ENCODE results near the gene PRICKLE2.

The PRICKLE2 gene

DNA sequence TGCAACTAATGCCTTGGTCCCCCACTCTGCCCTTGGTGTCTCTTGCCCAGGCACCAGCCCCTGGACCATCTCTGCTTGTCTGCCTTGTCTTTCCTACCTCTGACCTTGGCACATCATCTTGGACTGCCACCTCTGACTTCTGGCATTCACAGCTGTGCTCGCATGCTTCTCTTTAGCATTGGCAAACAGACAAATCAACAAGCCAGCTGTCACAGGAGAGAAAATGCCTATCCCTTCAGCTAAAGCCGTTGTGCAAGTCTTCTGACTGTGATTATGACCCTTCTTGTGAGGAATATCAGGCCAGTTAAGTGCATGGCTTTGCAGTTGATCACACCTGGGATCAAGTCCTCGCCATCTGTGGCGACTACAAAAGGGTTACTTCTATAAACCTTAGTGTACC is 84.6 kb downstream of the PRICKLE2 start:
- Histone ChIP-seq H3K4me3 (ENCODE audit: low read length) (no peak overlapping the region), H3K27me3 (ENCODE audit: control insufficient read depth, insufficient read depth, low read length) (no peaks in the 10 kb centered on the region), H3K36me3 (ENCODE audit: control insufficient read depth, insufficient read depth, low read length) (no peaks in the 10 kb centered on the region), H3K4me1 (ENCODE audit: control insufficient read depth, insufficient read depth, low read length) (peaks cover 14% of the 10 kb centered on the region), H3K27ac (ENCODE audit: low read depth, low read length) (no peak overlapping the region), H3K9ac (ENCODE audit: low read length) (no peak overlapping the region)

DNA sequence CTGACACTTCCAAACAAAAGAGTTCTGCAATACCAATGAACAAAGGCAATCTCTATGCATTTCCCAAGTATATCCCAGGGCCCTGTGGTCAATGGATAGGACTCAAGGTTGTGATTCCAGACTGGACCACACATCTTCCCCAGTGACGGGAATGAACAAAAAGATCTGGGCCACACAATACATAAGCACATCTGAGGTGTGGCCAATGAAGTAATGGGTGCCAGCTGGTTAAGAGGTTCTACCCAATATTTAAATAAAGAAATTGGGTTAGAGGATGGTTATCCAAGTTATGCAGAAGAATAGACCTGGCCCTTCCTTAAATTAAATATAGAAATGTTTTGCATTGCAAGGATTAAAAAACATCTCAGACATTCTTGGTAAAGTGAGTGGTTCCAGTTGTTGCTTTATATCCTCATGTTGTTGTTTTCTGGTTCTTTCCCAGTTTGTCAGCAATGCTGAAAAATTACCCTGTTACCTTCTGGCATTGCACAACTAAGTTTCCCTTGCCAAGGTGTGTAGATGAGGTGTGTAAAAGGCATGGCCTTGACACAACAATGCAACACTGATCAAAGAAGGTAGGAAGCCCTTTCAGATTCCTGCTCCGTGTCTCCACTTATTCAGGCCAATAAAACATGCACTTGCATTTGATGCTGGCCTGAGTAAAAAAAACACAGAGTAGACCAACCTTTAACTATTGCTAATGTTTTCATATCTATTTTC is 86.5 kb downstream of the PRICKLE2 start:
- Histone ChIP-seq H3K4me1 (ENCODE audit: control insufficient read depth, insufficient read depth, low read length) (peaks cover 10% of the 10 kb centered on the region), H3K27me3 (ENCODE audit: control insufficient read depth, insufficient read depth, low read length) (no peaks in the 10 kb centered on the region), H3K9ac (ENCODE audit: low read length) (no peak overlapping the region), H3K27ac (ENCODE audit: low read depth, low read length) (no peak overlapping the region), H3K4me3 (ENCODE audit: low read length) (no peak overlapping the region), H3K36me3 (ENCODE audit: control insufficient read depth, insufficient read depth, low read length) (no peaks in the 10 kb centered on the region)

DNA sequence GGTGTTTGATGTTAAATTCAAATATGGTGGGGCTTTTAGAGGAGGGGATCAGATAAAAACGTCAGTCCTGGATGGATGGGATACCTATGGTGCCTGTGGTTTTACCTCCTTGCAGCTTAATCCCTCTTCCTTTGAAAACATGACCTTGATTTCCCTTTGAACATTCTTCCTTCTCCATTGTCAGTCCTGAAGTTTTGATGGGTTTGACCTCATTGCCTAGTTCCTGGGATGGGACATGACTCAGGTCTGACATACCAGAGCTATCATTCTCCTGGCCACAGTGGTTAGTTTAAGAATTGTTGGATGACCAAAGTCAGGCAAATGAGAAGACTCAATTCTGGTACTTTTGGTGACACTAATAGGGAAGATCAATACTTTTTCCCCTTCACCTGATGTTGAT is 87.2 kb downstream of the PRICKLE2 start:
- peaks cover 16% of the 10 kb centered on the region for H3K4me1 ChIP-seq (ENCODE audit: control insufficient read depth, insufficient read depth, low read length)
- no peak overlapping the region for H3K9ac ChIP-seq (ENCODE audit: low read length)
- H3K27ac ChIP-seq (ENCODE audit: low read depth, low read length): no peak overlapping the region
- no peak overlapping the region for H3K4me3 ChIP-seq (ENCODE audit: low read length)
- no peaks in the 10 kb centered on the region for H3K27me3 ChIP-seq (ENCODE audit: control insufficient read depth, insufficient read depth, low read length)
- no peaks in the 10 kb centered on the region for H3K36me3 ChIP-seq (ENCODE audit: control insufficient read depth, insufficient read depth, low read length)

DNA sequence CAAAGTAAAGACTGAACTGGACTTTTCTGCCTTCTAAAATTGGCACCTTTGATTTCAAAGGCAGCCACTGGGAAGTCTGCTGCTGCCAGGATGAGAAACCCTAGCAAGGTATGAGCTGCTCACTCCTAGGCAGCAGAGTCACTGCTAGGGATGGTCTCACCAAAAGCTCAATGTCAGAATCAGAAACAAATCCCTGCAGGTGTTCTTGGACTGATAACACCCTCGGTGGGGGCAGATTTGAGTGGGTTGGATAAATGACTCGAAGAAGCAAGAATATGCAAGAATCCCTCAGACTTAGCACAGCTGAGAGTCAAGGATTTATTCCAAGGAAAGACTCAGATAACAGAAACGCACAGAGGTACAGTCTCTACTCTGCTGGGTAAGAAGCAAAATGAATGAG is 90.4 kb downstream of the PRICKLE2 start:
- Histone ChIP-seq H3K27ac (ENCODE audit: low read depth, low read length) (no peak overlapping the region), H3K4me3 (ENCODE audit: low read length) (no peak overlapping the region), H3K4me1 (ENCODE audit: control insufficient read depth, insufficient read depth, low read length) (peaks cover 23% of the 10 kb centered on the region), H3K9ac (ENCODE audit: low read length) (no peak overlapping the region), H3K27me3 (ENCODE audit: control insufficient read depth, insufficient read depth, low read length) (no peaks in the 10 kb centered on the region), H3K36me3 (ENCODE audit: control insufficient read depth, insufficient read depth, low read length) (no peaks in the 10 kb centered on the region)

DNA sequence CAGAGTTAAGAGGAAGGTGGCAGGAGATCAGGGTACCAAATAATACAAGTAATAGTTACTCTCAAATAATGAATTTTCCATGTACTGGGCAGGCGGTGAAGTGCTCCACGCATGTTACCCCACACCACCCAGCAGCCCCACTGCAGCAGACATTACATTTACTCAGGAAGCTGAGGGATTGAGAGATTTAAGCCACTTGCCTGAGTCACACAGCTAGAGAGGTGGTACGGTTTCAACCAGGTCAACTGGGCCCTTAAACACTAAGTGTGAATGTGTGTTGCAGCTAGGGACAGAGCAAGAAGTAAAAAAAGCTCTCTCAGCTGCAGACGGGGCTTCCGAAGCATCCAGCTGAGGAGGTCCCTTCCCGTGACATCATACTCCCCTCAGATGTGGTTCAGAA is 91.3 kb downstream of the PRICKLE2 start:
- peaks cover 23% of the 10 kb centered on the region for H3K4me1 ChIP-seq (ENCODE audit: control insufficient read depth, insufficient read depth, low read length)
- no peak overlapping the region for H3K9ac ChIP-seq (ENCODE audit: low read length)
- H3K27me3 ChIP-seq (ENCODE audit: control insufficient read depth, insufficient read depth, low read length): no peaks in the 10 kb centered on the region
- H3K27ac ChIP-seq (ENCODE audit: low read depth, low read length): peak overlapping the region; percentile 18
- H3K36me3 ChIP-seq (ENCODE audit: control insufficient read depth, insufficient read depth, low read length): no peaks in the 10 kb centered on the region
- H3K4me3 ChIP-seq (ENCODE audit: low read length): no peak overlapping the region

DNA sequence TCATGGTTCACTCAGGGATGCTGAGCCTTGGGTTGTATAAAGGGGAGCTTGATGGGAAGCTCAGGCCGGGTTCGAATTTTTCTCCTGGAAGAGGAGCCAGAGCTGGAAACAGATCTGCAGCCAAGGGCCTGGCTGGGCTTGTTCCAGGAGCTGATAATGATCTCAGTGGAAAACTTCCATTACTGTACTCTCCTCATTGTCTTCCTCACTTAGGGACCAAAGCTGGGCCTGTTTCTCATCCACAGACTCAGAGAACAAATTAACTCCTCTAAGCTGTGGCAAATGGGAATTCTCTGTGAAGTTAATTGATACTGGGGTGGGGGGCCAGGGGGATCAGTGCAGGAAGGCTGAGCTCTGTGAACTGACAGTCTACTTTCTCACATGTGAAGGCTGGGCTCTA is 92.0 kb downstream of the PRICKLE2 start:
- H3K27me3 ChIP-seq (ENCODE audit: control insufficient read depth, insufficient read depth, low read length): no peaks in the 10 kb centered on the region
- H3K27ac ChIP-seq (ENCODE audit: low read depth, low read length): peak overlapping the region; percentile 17
- H3K9ac ChIP-seq (ENCODE audit: low read length): no peak overlapping the region
- H3K4me1 ChIP-seq (ENCODE audit: control insufficient read depth, insufficient read depth, low read length): peaks cover 23% of the 10 kb centered on the region
- no peak overlapping the region for H3K4me3 ChIP-seq (ENCODE audit: low read length)
- no peaks in the 10 kb centered on the region for H3K36me3 ChIP-seq (ENCODE audit: control insufficient read depth, insufficient read depth, low read length)

DNA sequence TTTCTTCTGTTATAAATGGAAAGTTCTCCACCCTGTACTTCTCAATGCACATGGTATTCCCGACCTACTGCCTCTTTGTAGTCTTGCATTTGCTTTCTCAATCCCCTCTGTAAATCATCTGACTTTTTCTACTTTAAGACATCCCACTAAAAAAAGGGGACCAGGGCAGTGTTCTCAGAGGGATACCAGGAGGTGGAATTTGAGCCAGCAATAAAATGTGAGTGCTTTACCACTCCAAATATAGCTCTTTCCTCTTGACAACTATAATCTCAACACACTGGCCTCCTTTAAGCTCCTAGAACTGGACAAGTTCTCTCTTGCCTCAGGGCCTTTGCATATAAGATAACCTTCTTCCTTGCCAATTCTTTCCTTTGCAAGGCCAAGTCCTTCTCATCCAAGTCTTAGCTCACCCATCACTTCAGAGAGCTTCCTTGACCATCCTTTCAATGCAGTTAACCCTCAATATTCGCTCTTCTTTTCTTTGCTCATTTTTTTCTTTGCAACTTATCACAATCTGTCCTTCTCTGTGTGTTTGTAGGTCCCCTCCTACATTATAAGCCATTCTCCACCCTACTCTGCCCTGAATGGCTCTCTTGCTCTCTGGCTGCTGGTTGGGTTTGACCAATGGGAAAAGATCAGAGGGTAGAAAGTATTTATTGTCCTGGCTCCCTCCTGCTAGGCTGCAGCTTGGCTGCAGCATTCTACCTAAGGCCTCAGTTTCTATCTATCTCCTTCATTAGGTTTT is 93.4 kb downstream of the PRICKLE2 start:
- Histone ChIP-seq H3K27ac (ENCODE audit: low read depth, low read length) (no peak overlapping the region), H3K4me3 (ENCODE audit: low read length) (no peak overlapping the region)

DNA sequence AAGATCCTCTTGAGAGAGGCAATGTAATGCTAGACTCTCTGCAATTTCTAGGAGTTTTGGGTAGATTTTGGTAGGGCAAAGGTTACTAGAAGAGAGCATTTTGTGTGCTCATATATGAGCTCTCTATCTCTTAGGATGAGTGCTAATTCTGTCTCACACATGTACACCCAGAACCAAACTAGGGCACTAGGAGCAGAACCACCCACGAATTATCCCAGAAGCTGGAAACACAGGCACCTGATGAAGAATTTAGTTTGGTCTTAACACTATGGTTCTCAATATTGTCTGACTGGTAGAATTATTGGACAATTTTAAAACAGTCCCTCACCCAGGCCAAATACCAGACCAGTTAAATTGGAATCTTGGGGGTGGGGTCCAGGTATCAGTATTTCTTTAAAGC is 94.8 kb downstream of the PRICKLE2 start:
- no peaks in the 10 kb centered on the region for H3K36me3 ChIP-seq (ENCODE audit: control insufficient read depth, insufficient read depth, low read length)
- H3K4me3 ChIP-seq (ENCODE audit: low read length): no peak overlapping the region
- no peak overlapping the region for H3K9ac ChIP-seq (ENCODE audit: low read length)
- no peaks in the 10 kb centered on the region for H3K27me3 ChIP-seq (ENCODE audit: control insufficient read depth, insufficient read depth, low read length)
- H3K4me1 ChIP-seq (ENCODE audit: control insufficient read depth, insufficient read depth, low read length): peaks cover 17% of the 10 kb centered on the region
- no peak overlapping the region for H3K27ac ChIP-seq (ENCODE audit: low read depth, low read length)

More for the DNA sequence above, 93.4 kb downstream of the PRICKLE2 start:
- H3K36me3 ChIP-seq (ENCODE audit: control insufficient read depth, insufficient read depth, low read length): no peaks in the 10 kb centered on the region
- no peaks in the 10 kb centered on the region for H3K27me3 ChIP-seq (ENCODE audit: control insufficient read depth, insufficient read depth, low read length)
- H3K4me1 ChIP-seq (ENCODE audit: control insufficient read depth, insufficient read depth, low read length): peaks cover 17% of the 10 kb centered on the region
- H3K9ac ChIP-seq (ENCODE audit: low read length): no peak overlapping the region

DNA sequence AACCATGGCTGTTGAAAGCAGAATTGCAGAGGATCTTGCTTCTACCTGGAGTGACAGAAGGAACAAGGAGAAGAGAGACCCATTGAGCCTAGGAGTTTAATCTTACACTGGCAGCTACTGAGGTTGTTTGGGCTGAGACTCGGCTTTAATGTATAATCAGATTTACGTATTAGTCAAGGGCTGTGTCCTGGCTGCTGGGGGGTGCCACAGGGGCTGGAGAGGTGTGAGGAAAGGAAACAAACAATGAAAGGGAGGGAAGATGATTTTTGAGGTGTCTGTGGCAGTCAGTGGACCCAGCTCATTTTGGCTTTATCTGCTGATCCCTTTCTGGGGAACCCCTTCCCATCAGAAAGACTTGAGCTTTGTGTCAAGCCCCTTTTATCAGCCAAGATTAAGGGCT is 95.7 kb downstream of the PRICKLE2 start:
- peaks cover 17% of the 10 kb centered on the region for H3K4me1 ChIP-seq (ENCODE audit: control insufficient read depth, insufficient read depth, low read length)
- H3K36me3 ChIP-seq (ENCODE audit: control insufficient read depth, insufficient read depth, low read length): no peaks in the 10 kb centered on the region
- H3K27ac ChIP-seq (ENCODE audit: low read depth, low read length): no peak overlapping the region
- H3K4me3 ChIP-seq (ENCODE audit: low read length): no peak overlapping the region
- no peaks in the 10 kb centered on the region for H3K27me3 ChIP-seq (ENCODE audit: control insufficient read depth, insufficient read depth, low read length)
- no peak overlapping the region for H3K9ac ChIP-seq (ENCODE audit: low read length)

DNA sequence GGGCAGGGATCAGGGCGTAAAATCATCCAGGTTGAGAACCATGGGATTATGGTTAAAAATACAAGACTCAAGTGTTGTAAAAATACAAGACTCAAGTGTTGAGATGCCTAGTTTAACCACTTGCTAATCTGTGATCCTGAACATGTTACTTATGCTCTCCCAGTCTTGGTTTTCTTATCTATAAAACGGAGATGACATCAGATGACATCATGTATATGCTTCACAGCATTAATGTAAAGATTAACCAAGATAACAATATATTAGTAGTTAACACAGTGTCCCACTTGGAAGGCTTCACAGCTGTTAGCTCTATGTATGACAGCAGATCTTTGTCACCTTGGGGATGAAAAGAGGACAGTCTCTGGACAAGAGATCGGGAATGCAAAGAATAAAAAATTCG is 96.2 kb downstream of the PRICKLE2 start:
- H3K27ac ChIP-seq (ENCODE audit: low read depth, low read length): no peak overlapping the region
- no peaks in the 10 kb centered on the region for H3K36me3 ChIP-seq (ENCODE audit: control insufficient read depth, insufficient read depth, low read length)
- no peaks in the 10 kb centered on the region for H3K27me3 ChIP-seq (ENCODE audit: control insufficient read depth, insufficient read depth, low read length)
- no peak overlapping the region for H3K4me3 ChIP-seq (ENCODE audit: low read length)
- H3K4me1 ChIP-seq (ENCODE audit: control insufficient read depth, insufficient read depth, low read length): peaks cover 15% of the 10 kb centered on the region
- H3K9ac ChIP-seq (ENCODE audit: low read length): no peak overlapping the region

DNA sequence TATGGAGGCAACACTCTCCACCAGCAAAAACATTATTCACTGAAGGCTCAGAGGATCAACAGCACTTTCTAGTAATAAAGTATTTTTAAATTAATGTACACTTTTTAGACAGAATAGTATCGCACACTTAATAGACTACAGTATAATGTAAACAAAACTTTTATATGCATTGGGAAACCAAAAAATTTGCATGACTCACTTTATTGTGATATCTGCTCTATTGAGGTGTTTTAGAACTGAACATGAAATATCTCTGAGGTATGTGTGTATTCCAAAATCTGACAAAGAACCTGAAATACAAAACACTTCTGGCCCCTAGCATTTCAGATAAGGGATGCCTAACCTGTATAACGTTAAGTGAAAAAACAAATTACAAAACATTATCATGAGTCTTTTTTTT is 99.7 kb downstream of the PRICKLE2 start:
- H3K27ac ChIP-seq (ENCODE audit: low read depth, low read length): no peak overlapping the region

DNA sequence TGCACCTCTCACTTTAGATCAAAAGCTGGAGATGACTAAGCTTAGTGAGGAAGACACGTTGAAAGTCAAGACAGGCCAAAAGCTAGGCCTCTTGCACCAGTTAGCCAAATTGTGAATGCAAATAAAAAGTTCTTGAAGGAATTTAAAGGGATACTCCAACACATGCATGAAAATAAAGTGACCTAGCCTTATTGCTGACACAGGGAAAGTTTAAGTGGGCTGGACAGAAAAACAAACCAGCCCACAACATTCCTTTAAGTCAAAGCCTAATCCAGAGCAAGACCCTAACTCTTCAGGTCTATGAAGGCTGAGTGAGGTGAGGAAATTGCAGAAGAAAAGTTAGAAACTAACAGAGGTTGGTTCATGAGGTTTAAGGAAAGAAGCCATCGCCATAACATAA is 101.3 kb downstream of the PRICKLE2 start:
- Histone ChIP-seq H3K27ac (ENCODE audit: low read depth, low read length) (no peak overlapping the region), H3K4me1 (ENCODE audit: control insufficient read depth, insufficient read depth, low read length) (peaks cover 10% of the 10 kb centered on the region), H3K36me3 (ENCODE audit: control insufficient read depth, insufficient read depth, low read length) (peaks cover under 1% of the 10 kb centered on the region), H3K9ac (ENCODE audit: low read length) (no peak overlapping the region), H3K4me3 (ENCODE audit: low read length) (no peak overlapping the region), H3K27me3 (ENCODE audit: control insufficient read depth, insufficient read depth, low read length) (no peaks in the 10 kb centered on the region)

More for the DNA sequence above, 99.7 kb downstream of the PRICKLE2 start:
- Histone ChIP-seq H3K4me3 (ENCODE audit: low read length) (no peak overlapping the region), H3K9ac (ENCODE audit: low read length) (no peak overlapping the region), H3K27me3 (ENCODE audit: control insufficient read depth, insufficient read depth, low read length) (no peaks in the 10 kb centered on the region), H3K36me3 (ENCODE audit: control insufficient read depth, insufficient read depth, low read length) (no peaks in the 10 kb centered on the region), H3K4me1 (ENCODE audit: control insufficient read depth, insufficient read depth, low read length) (peaks cover 10% of the 10 kb centered on the region)

DNA sequence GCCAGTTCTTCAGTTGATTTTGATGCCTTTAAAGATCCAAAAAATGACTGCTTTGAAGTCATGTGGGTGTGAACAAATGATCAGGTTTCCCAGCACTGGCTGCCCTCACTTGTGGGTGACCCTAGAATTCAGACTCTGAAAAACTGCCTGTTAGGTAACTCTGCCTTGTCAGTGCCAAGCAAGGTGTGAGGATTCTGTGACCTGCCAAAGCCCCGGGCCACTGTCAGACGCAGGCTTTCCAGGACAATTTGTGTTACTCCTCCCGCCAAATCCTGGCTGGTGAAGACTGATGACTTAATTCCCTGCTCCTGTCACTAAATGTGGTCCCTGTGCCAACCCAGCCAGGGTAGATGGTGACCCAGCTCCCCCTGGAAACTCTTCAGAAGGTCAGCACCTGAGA is 102.8 kb downstream of the PRICKLE2 start:
- H3K36me3 ChIP-seq (ENCODE audit: control insufficient read depth, insufficient read depth, low read length): peaks cover 3% of the 10 kb centered on the region
- H3K27ac ChIP-seq (ENCODE audit: low read depth, low read length): no peak overlapping the region
- no peaks in the 10 kb centered on the region for H3K27me3 ChIP-seq (ENCODE audit: control insufficient read depth, insufficient read depth, low read length)
- peaks cover 10% of the 10 kb centered on the region for H3K4me1 ChIP-seq (ENCODE audit: control insufficient read depth, insufficient read depth, low read length)
- H3K4me3 ChIP-seq (ENCODE audit: low read length): no peak overlapping the region
- H3K9ac ChIP-seq (ENCODE audit: low read length): no peak overlapping the region
